Spinal cord (tissue), 10 donors: ENCODE results near the gene NAA10. TPM values are rescaled to one million over a fixed set of nuclear protein-coding genes. Genes with fewer than 3 reads are reported as not detected.
"Not testable (repeated sequence)": the region's sequence is repeated elsewhere in the genome, so short reads cannot be mapped to it uniquely, and the experiment has no call there.

Experiments used
- DNase-seq, 6 donors: peaks; one replicate each; pipeline versions ENCODE4 v3.0.0 to v3.0.0-alpha.2; 2013 to 2015; ENCODE audit warnings: low spot score in 6 of 6, low read depth in 4 of 6
- H3K27ac ChIP-seq: one replicate; pipeline ENCODE4 v1.5.1; 2013; ENCODE audit warnings: low read depth, low read length, control low read depth
- H3K27me3 ChIP-seq: one replicate; pipeline ENCODE4 v1.6.1; 2013; ENCODE audit warnings: low read length; ENCODE audit not compliant: control insufficient read depth, insufficient read depth
- H3K36me3 ChIP-seq: one replicate; pipeline ENCODE4 v1.6.1; 2013; ENCODE audit warnings: low read length; ENCODE audit not compliant: control insufficient read depth, insufficient read depth
- H3K4me1 ChIP-seq: one replicate; pipeline ENCODE4 v1.6.1; 2013; ENCODE audit warnings: low read length; ENCODE audit not compliant: control insufficient read depth, insufficient read depth
- H3K4me3 ChIP-seq: one replicate; pipeline ENCODE4 v1.5.1; 2013; ENCODE audit warnings: low read depth, low read length, control low read depth
- H3K9me3 ChIP-seq: one replicate; pipeline ENCODE4 v1.6.1; 2013; ENCODE audit warnings: low read length; ENCODE audit not compliant: control insufficient read depth, insufficient read depth
- WGBS: methylation state at CpG from one replicate; pipeline ENCODE4 v1.1.5; 2013; ENCODE audit warnings: missing lambda C conversion rate; ENCODE audit not compliant: insufficient coverage; 5-methylcytosine and 5-hydroxymethylcytosine counted together
- long read RNA-seq, 4 donors: transcript quantifications; one replicate each; lab custom pipeline, GENCODE V29; 2026
- polyA plus RNA-seq, 2 donors: library from polyadenylated mRNA; unstranded; fragments of 120-200 nt; gene quantifications; one replicate each; pipeline ENCODE4 v1.2.1, GENCODE V29; 2013; ENCODE audit not compliant: insufficient read length in 2 of 2
- total RNA-seq, 2 donors: library from RNA; depleted of rRNA in 1 of 2; stranded (reverse); fragments of 120-200 nt in 1 of 2; fragments of >200 nt in 1 of 2; gene quantifications; one replicate each; pipeline versions ENCODE4 v1.2.3 to v1.2.4, GENCODE V29; 2013 to 2014
- donor health status: healthy.

NAA10 gene
- total RNA-seq: 10 to 100 TPM; 26.9 to 60.0 TPM
- 100 to 1,000 TPM; 106 to 115 TPM for polyA plus RNA-seq
- long read RNA-seq, donor 1, transcript NAA10-214 (2 exons, 1,075 nt): minor isoform, 7 of 58 reads
- long read RNA-seq, donor 1, transcript NAA10-208 (8 exons, 1,772 nt): major isoform, 35 of 58 reads
- long read RNA-seq, donor 1, partial matches to known transcripts: 7 of 58 reads
- long read RNA-seq, donor 1, other reads (novel, unspliced or antisense): 0 of 58 reads
- long read RNA-seq, donor 2, transcript NAA10-208 (8 exons, 1,772 nt): major isoform, 17 of 18 reads
- long read RNA-seq, donor 2, partial matches to known transcripts: 0 of 18 reads
- long read RNA-seq, donor 2, other reads (novel, unspliced or antisense): 0 of 18 reads
- long read RNA-seq, donor 3, transcript NAA10-208 (8 exons, 1,772 nt): major isoform, 20 of 28 reads
- long read RNA-seq, donor 3, partial matches to known transcripts: 0 of 28 reads
- long read RNA-seq, donor 3, other reads (novel, unspliced or antisense): 0 of 28 reads
- long read RNA-seq, donor 4, transcript NAA10-211 (5 exons, 1,062 nt): minor isoform, 5 of 57 reads
- long read RNA-seq, donor 4, transcript NAA10-208 (8 exons, 1,772 nt): major isoform, 37 of 57 reads
- long read RNA-seq, donor 4, partial matches to known transcripts: 0 of 57 reads
- long read RNA-seq, donor 4, other reads (novel, unspliced or antisense): 0 of 57 reads

DNA sequence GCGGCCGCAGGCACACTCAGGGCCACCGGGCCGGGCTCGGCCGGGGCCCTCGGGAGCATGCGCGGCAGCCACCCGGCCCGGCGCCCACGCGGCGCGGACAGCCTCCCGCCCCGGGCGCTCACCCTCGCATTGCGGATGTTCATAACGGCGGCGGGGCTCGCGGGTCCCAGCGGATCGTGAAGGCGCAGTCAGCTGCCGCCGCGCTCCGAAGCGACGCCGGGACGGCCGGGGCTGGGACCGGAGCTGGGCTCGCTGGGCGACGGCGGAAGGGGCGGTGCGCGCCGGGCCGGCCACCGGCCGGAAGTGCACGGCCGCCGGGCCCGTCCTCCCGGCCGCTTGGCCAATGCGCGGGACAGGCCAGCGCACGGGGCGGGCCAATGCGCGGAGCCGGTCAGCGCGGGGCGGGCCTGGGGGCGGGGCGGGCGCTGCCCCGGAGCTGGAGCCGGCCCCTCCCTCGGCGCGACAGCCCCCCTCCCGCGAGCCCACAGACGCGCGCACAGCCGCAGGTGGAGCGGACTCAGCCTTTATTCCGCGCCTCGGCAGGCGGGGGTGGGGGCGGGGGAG, at the start of gene NAA10:
Gene NAA10, minus strand, starts transcription at position 276 of the 564 bp plus-strand sequence. Its CDS starts 133 bp downstream, at position 143.
- H3K27me3 ChIP-seq: peaks cover 2% of the 10 kb centered on the region
- no peak within 1 kb of the TSS for H3K27ac ChIP-seq
- peaks cover 16% of the 10 kb centered on the region for H3K4me1 ChIP-seq
- peak in 4 of 6 donors; percentile 33 to 89 (median 78) for DNase-seq
- H3K36me3 ChIP-seq: peaks cover 32% of the 10 kb centered on the region
- H3K9me3 ChIP-seq: no peaks in the 10 kb centered on the region
- WGBS: 9% methylated on average over 78 of the region's 87 CpGs
- H3K4me3 ChIP-seq: peak within 1 kb of the TSS; percentile 55

DNA sequence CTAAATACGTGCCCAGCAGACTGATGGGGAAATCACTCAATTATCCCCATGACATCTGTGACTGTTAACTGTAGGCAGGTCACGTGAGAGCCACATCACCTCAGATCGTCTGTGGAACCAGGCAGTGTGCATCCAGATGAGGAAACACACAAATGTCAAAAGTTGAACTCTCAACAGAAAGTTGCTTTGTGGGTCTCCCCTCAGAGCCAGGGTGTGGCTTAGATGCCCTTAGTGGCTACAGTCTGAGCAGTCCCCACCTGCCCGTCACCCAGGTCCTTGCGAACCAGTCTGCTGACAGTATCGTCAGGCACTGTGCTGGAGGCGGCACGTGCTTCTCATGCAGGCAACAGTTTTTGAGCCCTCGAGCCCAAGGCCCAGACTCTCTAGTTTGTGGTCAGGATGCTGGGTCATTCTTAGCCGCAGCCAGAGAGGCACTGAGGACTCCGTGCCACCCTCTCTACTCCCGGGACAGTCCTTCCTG, 48.5 kb upstream of the NAA10 start:
- H3K4me1 ChIP-seq: peaks cover 22% of the 10 kb centered on the region
- H3K4me3 ChIP-seq: no peak overlapping the region
- no peaks in the 10 kb centered on the region for H3K9me3 ChIP-seq
- WGBS: 79% methylated on average over 11 of the region's 12 CpGs
- H3K27ac ChIP-seq: no peak overlapping the region
- no peak for DNase-seq
- peaks cover 9% of the 10 kb centered on the region for H3K36me3 ChIP-seq
- H3K27me3 ChIP-seq: peaks cover 4% of the 10 kb centered on the region

DNA sequence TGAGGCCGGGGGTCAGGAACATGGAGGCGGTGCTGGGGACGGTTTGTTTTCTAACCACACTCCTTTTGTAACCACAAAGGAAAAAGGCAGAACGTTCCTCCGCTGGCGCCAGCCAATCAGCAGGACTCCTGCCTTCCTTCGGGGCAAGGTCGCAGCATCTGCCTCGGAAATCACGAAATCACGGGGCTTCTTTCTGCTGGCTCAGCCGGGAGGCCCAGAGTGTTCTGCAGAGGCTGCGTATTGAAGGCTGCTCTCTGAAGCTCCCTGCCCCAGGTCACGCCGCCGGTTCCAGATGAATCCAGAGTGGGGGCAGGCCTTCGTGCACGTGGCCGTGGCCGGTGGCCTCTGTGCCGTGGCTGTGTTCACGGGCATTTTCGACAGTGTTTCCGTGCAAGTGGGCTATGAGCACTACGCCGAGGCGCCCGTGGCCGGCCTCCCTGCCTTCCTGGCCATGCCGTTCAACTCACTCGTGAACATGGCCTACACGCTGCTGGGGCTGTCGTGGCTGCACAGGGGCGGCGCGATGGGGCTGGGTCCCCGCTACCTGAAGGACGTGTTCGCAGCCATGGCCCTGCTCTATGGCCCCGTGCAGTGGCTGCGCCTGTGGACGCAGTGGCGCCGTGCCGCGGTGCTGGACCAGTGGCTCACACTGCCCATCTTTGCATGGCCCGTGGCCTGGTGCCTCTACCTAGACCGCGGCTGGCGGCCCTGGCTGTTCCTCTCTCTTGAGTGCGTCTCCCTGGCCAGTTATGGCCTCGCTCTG, 47.1 kb upstream of the NAA10 start:
- WGBS: 77% methylated on average over 52 of the region's 52 CpGs
- peaks cover 22% of the 10 kb centered on the region for H3K4me1 ChIP-seq
- H3K27me3 ChIP-seq: peaks cover 4% of the 10 kb centered on the region
- peak in 2 of 6 donors; percentile 36 to 79 for DNase-seq
- peaks cover 9% of the 10 kb centered on the region for H3K36me3 ChIP-seq
- no peaks in the 10 kb centered on the region for H3K9me3 ChIP-seq
- H3K27ac ChIP-seq: no peak overlapping the region
- H3K4me3 ChIP-seq: no peak overlapping the region

DNA sequence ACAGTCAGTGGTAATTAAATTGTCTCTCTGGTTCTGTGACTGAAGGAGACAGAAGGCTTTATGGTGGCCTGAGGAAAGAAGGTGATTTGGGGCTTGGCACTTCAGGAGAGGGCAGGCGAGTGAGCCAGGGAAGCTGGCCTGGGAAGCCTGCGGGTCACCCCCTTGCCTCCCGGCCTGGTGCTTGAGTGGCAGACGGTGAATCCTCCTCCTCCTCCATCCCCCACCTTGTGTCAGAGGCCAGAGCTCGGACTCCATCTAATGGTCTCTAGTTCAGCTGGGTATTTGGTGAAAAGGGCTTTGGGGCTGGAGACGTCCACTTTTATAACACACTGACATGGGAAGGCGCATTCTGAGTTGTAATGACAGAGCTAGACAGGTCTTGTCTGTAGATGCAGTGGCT, 46.4 kb upstream of the NAA10 start:
- peaks cover 4% of the 10 kb centered on the region for H3K27me3 ChIP-seq
- 74% methylated on average over 4 of the region's 7 CpGs for whole genome bisulfite sequencing
- peaks cover 22% of the 10 kb centered on the region for H3K4me1 ChIP-seq
- DNase-seq: no peak
- H3K4me3 ChIP-seq: no peak overlapping the region
- no peaks in the 10 kb centered on the region for H3K9me3 ChIP-seq
- peak overlapping the region; percentile 40 for H3K27ac ChIP-seq
- H3K36me3 ChIP-seq: peaks cover 9% of the 10 kb centered on the region

DNA sequence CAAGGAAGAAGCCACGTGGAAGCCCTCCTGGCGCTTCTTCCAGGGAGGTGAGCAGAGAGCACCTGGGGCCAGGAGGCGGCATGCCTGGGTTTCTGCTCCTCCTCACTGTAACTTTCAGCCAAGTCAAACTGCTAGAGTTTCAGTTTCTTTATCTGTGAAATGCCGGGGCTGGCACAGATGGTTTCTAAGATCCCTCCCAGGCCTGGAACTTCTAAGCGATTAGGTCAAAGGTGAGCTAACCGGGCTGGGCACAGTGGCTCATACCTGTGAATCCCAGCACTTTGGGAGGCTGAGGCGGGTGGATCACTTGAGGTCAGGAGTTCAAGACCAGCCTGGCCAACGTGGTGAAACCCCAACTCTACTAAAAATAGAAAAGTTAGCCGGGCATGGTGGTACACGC, 45.6 kb upstream of the NAA10 start:
- DNase-seq, H3K4me3 ChIP-seq, H3K27ac ChIP-seq, H3K27me3 ChIP-seq, H3K36me3 ChIP-seq, H3K9me3 ChIP-seq: not testable (repeated sequence)
- WGBS: 92% methylated on average over 6 of the region's 10 CpGs
- H3K4me1 ChIP-seq: peaks cover 18% of the 10 kb centered on the region

DNA sequence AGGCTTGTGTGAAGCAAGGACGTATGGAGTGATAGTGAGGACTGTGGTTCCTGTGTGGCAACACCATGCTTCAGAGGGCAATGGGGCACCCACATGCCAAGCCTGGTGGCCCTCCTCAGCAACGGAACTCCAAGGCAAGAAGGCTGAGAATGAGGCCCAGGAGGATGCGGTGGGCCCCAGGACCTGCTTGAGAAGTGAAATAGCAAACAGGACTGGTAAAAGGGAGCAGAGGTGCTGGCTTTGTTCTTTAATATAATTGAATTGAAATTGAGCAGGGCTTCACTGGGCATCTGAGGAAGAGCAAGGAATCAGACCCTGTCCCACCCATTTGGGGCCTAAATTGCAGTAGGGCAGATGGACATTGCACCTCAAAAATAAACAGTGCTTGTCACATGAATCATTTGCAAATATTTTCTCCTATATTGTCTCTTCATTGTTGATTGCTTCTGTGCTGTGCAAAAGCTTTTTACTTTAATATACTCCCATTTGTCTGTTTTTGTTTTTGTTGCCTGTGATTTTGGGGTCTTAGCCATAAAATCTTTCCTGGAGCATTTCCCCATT, 40.0 kb upstream of the NAA10 start:
- 62% methylated on average over 3 of the region's 3 CpGs for WGBS
- Histone ChIP-seq H3K4me3 (no peak overlapping the region), H3K4me1 (peaks cover 18% of the 10 kb centered on the region), H3K9me3 (no peaks in the 10 kb centered on the region), H3K27ac (no peak overlapping the region), H3K27me3 (no peaks in the 10 kb centered on the region), H3K36me3 (no peaks in the 10 kb centered on the region)
- no peak for DNase-seq

DNA sequence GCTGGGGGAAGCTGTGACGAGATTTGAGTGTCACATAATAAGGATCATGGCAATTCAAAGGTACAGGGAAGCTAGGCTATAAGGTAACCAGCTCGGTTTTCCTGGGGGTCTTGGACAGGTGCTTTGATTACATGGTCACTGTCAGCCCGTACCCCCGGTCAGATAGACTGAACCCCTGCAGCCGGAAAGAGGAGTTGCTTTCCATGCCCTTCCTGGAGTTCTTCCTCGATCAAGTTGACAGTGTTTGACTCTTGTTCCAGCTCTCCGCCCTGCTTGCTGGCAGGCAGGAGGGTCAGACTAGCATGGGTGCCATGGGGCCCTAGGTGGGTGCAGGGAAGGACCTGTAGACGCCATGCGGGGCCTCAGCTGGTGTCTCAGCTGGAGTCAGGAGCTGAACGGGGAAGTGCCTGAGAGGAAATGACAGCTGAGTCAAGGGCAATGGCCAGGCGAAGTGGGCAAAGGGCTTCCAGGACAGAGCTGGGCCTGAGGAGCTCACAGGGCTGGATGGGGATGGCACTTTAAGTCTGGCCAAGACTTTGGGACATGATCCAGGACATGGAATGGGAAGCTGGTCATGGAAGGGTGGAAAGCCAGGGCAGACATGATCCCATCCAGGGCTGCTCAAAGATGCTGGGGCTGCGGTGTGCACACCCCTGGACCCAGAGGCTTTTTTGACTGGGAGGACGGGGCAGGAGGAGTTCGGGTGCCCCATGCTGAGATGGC, 39.3 kb upstream of the NAA10 start:
- DNase-seq: no peak
- Histone ChIP-seq H3K4me1 (peaks cover 24% of the 10 kb centered on the region), H3K27me3 (no peaks in the 10 kb centered on the region), H3K4me3 (no peak overlapping the region), H3K36me3 (peaks cover 2% of the 10 kb centered on the region), H3K27ac (peak overlapping the region; percentile 88), H3K9me3 (no peaks in the 10 kb centered on the region)
- 75% methylated on average over 14 of the region's 14 CpGs for WGBS

DNA sequence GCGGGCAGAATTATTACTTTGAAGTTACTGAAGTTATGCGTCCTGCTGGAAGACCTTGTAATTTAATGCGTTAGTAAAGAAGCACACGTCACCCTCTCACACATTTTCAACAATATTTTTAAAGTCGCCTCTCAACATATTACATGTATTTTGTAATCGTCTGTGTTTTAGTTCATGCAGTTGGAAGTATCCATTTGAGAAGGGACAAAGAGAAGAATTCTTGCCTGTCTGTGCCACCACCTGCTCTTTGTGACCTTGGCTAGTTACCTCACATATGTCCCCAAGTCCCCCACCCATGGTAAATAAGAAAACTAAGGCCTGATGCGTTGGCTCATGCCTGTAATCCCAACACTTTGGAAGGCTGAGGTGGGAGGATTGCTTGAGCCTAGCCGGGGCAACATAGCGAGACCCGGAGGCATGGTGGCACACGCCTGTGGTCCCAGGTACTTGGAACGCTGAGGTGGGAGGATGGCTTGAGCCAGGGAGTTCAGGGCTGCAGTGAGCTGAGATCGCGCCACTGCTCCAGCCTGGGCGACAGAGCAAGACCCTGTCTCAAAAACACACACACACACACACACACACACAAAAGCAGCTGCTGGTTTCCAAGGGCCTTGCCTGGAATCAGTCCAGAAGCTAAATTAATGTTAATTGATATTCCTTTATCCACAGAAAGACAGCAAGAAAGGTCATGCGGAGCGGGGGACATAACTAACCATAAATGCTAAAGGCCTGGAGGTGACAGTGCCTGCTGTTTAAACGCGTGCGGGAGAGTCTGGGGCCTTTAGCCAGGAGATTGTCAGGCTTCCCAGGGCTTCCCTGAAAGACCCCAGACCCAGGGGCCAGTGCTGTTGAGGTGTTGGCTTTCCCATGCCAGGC, 38.5 kb upstream of the NAA10 start:
- H3K27me3 ChIP-seq: no peaks in the 10 kb centered on the region
- H3K4me1 ChIP-seq: peaks cover 32% of the 10 kb centered on the region
- DNase-seq: peak in 1 of 6 donors; percentile 38
- WGBS: 64% methylated on average over 11 of the region's 20 CpGs
- peak overlapping the region; percentile 53 for H3K4me3 ChIP-seq
- no peaks in the 10 kb centered on the region for H3K9me3 ChIP-seq
- H3K27ac ChIP-seq: peak overlapping the region; percentile 88
- H3K36me3 ChIP-seq: peaks cover 8% of the 10 kb centered on the region
